Thyroid gland (tissue), 4 donors: ENCODE results near the gene DLK2. TPM values are rescaled to one million over a fixed set of nuclear protein-coding genes. Genes with fewer than 3 reads are reported as not detected.

Source experiments
- DNase-seq, 2 donors: peaks; one replicate each; pipeline ENCODE4 v3.0.0-alpha.2; 2019
- H3K27ac ChIP-seq, 3 donors: fragments of 200-600 bp; sonication (generic); 1 replicate in 2 of 3; 2 replicates in 1 of 3; pipeline ENCODE4 v1.5.1; 2016 to 2019; ENCODE audit warnings: mild to moderate bottlenecking in 1 of 3, moderate library complexity in 1 of 3
- H3K27me3 ChIP-seq: fragments of 200-600 bp; sonication (generic); one replicate; pipeline ENCODE4 v1.5.1; 2019
- H3K36me3 ChIP-seq, 2 donors: fragments of 200-600 bp; sonication (generic); one replicate each; pipeline ENCODE4 v1.5.1; 2016 to 2019
- H3K4me1 ChIP-seq, 2 donors: fragments of 200-600 bp; sonication (generic); one replicate each; pipeline ENCODE4 v1.5.1; 2017 to 2019
- H3K4me3 ChIP-seq, 3 donors: fragments of 200-600 bp; sonication (generic); replicated peaks in 1 of 3; 1 replicate in 2 of 3; 2 replicates in 1 of 3; pipeline ENCODE4 v1.5.1; 2016; ENCODE audit warnings: mild to moderate bottlenecking in 1 of 3
- H3K9me3 ChIP-seq: fragments of 200-600 bp; sonication (generic); one replicate; pipeline ENCODE4 v1.5.1; 2017
- CTCF ChIP-seq, 6 experiments: fragments of 200-600 bp in 3 of 6; fragments of 450-650 bp in 3 of 6; sonication (generic) in 3 of 6; IDR thresholded peaks; one replicate each; pipeline ENCODE4 v1.5.1; 2016 to 2019; ENCODE audit warnings: antibody characterized with exemption in 6 of 6, mild to moderate bottlenecking in 2 of 6, inconsistent platforms in 1 of 6, moderate library complexity in 1 of 6
- POLR2A ChIP-seq, 2 donors: fragments of 450-650 bp; IDR thresholded peaks; one replicate each; pipeline ENCODE4 v1.6.1; 2017; ENCODE audit warnings: antibody characterized with exemption in 2 of 2, mild to moderate bottlenecking in 2 of 2, moderate library complexity in 1 of 2
- WGBS, 2 donors: methylation state at CpG; one replicate each; pipeline ENCODE4 v1.1.5; 2017; 5-methylcytosine and 5-hydroxymethylcytosine counted together
- intact Hi-C: fragments of 100-400 bp; cut with DNase I; formaldehyde crosslinking; loops from one replicate; pipeline ENCODE4 v1.15.1; 2023
- microRNA-seq: library from miRNA; unstranded; fragments of <30 nt; microRNA quantifications from one replicate; pipeline ENCODE4, GENCODE V29; 2016
- small RNA-seq: library from RNA; depleted of rRNA; stranded (forward); fragments of <200 nt; gene quantifications from one replicate; pipeline ENCODE3, GENCODE V24; 2016
- total RNA-seq, 4 donors: library from RNA; depleted of rRNA; stranded (reverse); fragments of >200 nt; gene quantifications; one replicate each; pipeline ENCODE4 v1.2.3, GENCODE V29; 2016

DLK2 gene
- total RNA-seq, 4 donors from 2014 or later, result 0.89 to 1.3 (median 1.3) TPM; not detected in 1

GRCh38 chr6:43407296-43407695, 48.1 kb downstream of the DLK2 start:
- intact Hi-C loops, result no loop called here
- no peak for TF ChIP-seq POLR2A (IDR thresholded peaks at IDR 0.05)
- no peak for TF ChIP-seq CTCF (IDR thresholded peaks at IDR 0.05)
- H3K27me3 ChIP-seq, result no peaks in the 10 kb centered on the region
- no peaks in the 10 kb centered on the region for H3K9me3 ChIP-seq
- DNase-seq, result no peak
- 80 to 89% methylated on average over 1 of the region's 1 CpG for WGBS, 2 donors
- H3K4me3 ChIP-seq, result no peak overlapping the region
- H3K36me3 ChIP-seq, result no peaks in the 10 kb centered on the region
- no peak overlapping the region for H3K27ac ChIP-seq
- no peaks in the 10 kb centered on the region for H3K4me1 ChIP-seq

GRCh38 chr6:43405354-43405753, 50.0 kb downstream of the DLK2 start:
- no peak for DNase-seq
- no peaks in the 10 kb centered on the region for H3K36me3 ChIP-seq
- H3K9me3 ChIP-seq, result no peaks in the 10 kb centered on the region
- H3K4me1 ChIP-seq, result no peaks in the 10 kb centered on the region
- no peak overlapping the region for H3K27ac ChIP-seq
- TF ChIP-seq POLR2A (IDR thresholded peaks at IDR 0.05) (no peak), CTCF (IDR thresholded peaks at IDR 0.05) (no peak)
- no peaks in the 10 kb centered on the region for H3K27me3 ChIP-seq
- intact Hi-C loops, result no loop called here
- no peak overlapping the region for H3K4me3 ChIP-seq
- 55 to 64% methylated on average over 3 of the region's 3 CpGs for WGBS, 2 donors

- intact Hi-C loops, result no loop called here
- H3K27me3 ChIP-seq, result no peaks in the 10 kb centered on the region
- 76 to 88% methylated on average over 1 of the region's 1 CpG for WGBS, 2 donors
- H3K36me3 ChIP-seq, result no peaks in the 10 kb centered on the region
- no peak for DNase-seq
- TF ChIP-seq POLR2A (IDR thresholded peaks at IDR 0.05), result no peak
- no peak for TF ChIP-seq CTCF (IDR thresholded peaks at IDR 0.05)
- no peaks in the 10 kb centered on the region for H3K9me3 ChIP-seq
- no peak overlapping the region for H3K4me3 ChIP-seq
- no peaks in the 10 kb centered on the region for H3K4me1 ChIP-seq
- no peak overlapping the region for H3K27ac ChIP-seq
Observed at GRCh38 chr6:43402820-43403219, 52.5 kb downstream of the DLK2 start.

- H3K27me3 ChIP-seq, result no peaks in the 10 kb centered on the region
- DNase-seq, result no peak
- no peaks in the 10 kb centered on the region for H3K9me3 ChIP-seq
- TF ChIP-seq POLR2A (IDR thresholded peaks at IDR 0.05) (no peak), CTCF (IDR thresholded peaks at IDR 0.05) (no peak)
- WGBS, 2 donors, result 86 to 91% methylated on average over 3 of the region's 3 CpGs
- H3K27ac ChIP-seq, result no peak overlapping the region
- intact Hi-C loops, result no loop called here
- no peaks in the 10 kb centered on the region for H3K36me3 ChIP-seq
- H3K4me1 ChIP-seq, result no peaks in the 10 kb centered on the region
- H3K4me3 ChIP-seq, result no peak overlapping the region
Observed at GRCh38 chr6:43401730-43402129, 53.6 kb downstream of the DLK2 start.

Small RNAs within 50 kb of the gene (microRNA-seq; reads per million reads assigned to microRNA genes)
- gene MIR6780B, result not detected

Small RNAs within 50 kb of the gene (small RNA-seq; reads per million reads assigned to genes)
- not detected for gene MIR6780B
- not detected for gene RNU6-1113P

Other genes with a start within 250 kb of the DLK2 start
- gene DNPH1, start 226.1 kb downstream of the DLK2 start, total RNA-seq, result 100 to 1,000 TPM in 1 of 4 donors, 10 to 100 TPM in 3; 33.1 to 122 (median 84.1) TPM
- gene TTBK1, start 212.1 kb downstream of the DLK2 start, total RNA-seq, result under 1 TPM in 2 of 4 donors, not detected in 2; 0.11 to 0.15 TPM
- not detected for gene SLC22A7, start 157.3 kb downstream of the DLK2 start, total RNA-seq
- under 1 TPM in 2 of 4 donors, not detected in 2; 0.45 to 0.93 TPM for gene CRIP3, start 146.7 kb downstream of the DLK2 start, total RNA-seq
- 10 to 100 TPM; 32.4 to 84.6 (median 37.5) TPM for gene ZNF318, start 85.9 kb downstream of the DLK2 start, total RNA-seq
- gene ABCC10, start 28.0 kb downstream of the DLK2 start, total RNA-seq, result 10 to 100 TPM; 10.5 to 24.3 (median 19.3) TPM
- gene TJAP1, start 22.0 kb upstream of the DLK2 start, total RNA-seq, result 10 to 100 TPM; 23.2 to 42.4 (median 34.4) TPM
- gene LRRC73, start 54.8 kb upstream of the DLK2 start, total RNA-seq, result 1 to 10 TPM in 3 of 4 donors, under 1 TPM in 1; 0.67 to 2.0 (median 1.6) TPM
- 100 to 1,000 TPM; 126 to 145 (median 128) TPM for gene YIPF3, start 61.4 kb upstream of the DLK2 start, total RNA-seq
- 10 to 100 TPM; 27.6 to 41.9 (median 38.2) TPM for gene POLR1C, start 61.5 kb upstream of the DLK2 start, total RNA-seq
- gene XPO5, start 120.5 kb upstream of the DLK2 start, total RNA-seq, result 10 to 100 TPM; 22.2 to 58.6 (median 32.9) TPM
- gene POLH, start 120.6 kb upstream of the DLK2 start, total RNA-seq, result 10 to 100 TPM; 14.8 to 19.5 (median 15.2) TPM
- 10 to 100 TPM; 50.2 to 65.8 (median 58.1) TPM for gene GTPBP2, start 173.7 kb upstream of the DLK2 start, total RNA-seq
- 10 to 100 TPM; 15.9 to 54.8 (median 20.4) TPM for gene MAD2L1BP, start 180.3 kb upstream of the DLK2 start, total RNA-seq
- under 1 TPM in 1 of 4 donors, not detected in 3; 0.13 TPM for gene RSPH9, start 189.5 kb upstream of the DLK2 start, total RNA-seq
- gene MRPS18A, start 232.2 kb upstream of the DLK2 start, total RNA-seq, result 10 to 100 TPM; 26.3 to 61.1 (median 45.1) TPM